OCI-LY7 (cell line): ENCODE measurements around the gene TICAM2. TPM values are rescaled to one million over a fixed set of nuclear protein-coding genes. Genes with fewer than 3 reads are reported as not detected.

Source experiments
- BruUV-seq: library from RNA; stranded (reverse); fragments of 400-500 nt; replicated peaks from 2 replicates; lab custom pipeline; 2021; lab: Mats Ljungman, UMichigan
- CTCF ChIA-PET: fragments of 300-600 bp; sonication (Branson Sonifier 250); formaldehyde crosslinking; loops from one replicate; lab custom pipeline; 2022; ENCODE audit warnings: antibody characterized with exemption; ENCODE audit not compliant: unreplicated experiment; lab: Charles Lee
- POLR2A ChIA-PET: fragments of 300-600 bp; sonication (Branson Sonifier 250); formaldehyde crosslinking; loops from one replicate; lab custom pipeline; 2022; ENCODE audit warnings: antibody characterized with exemption; lab: Charles Lee
- DNase-seq: peaks from one replicate; pipeline ENCODE4 v3.0.0-alpha.2; 2015; ENCODE audit warnings: low spot score
- H2AFZ ChIP-seq: fragments of 200-600 bp; sonication (generic), shearing (Covaris generic); 2 replicates; pipeline ENCODE4 v1.6.1; 2014; ENCODE audit warnings: mild to moderate bottlenecking, antibody characterized with exemption, low read length, moderate library complexity
- H3K27ac ChIP-seq: fragments of 200-600 bp; sonication (generic); 2 replicates; pipeline ENCODE4 v1.5.1; 2014; ENCODE audit warnings: mixed run types, low read depth, mild to moderate bottlenecking, moderate library complexity, low read length, inconsistent platforms; ENCODE audit not compliant: poor library complexity, severe bottlenecking
- H3K36me3 ChIP-seq: fragments of 200-600 bp; sonication (generic); 2 replicates; pipeline ENCODE4 v1.6.1; 2014; ENCODE audit warnings: mild to moderate bottlenecking, antibody characterized with exemption, low read length, moderate library complexity, mixed read lengths; ENCODE audit not compliant: insufficient read depth
- H3K4me1 ChIP-seq: fragments of 200-600 bp; sonication (generic); 2 replicates; pipeline ENCODE4 v1.5.1; 2014; ENCODE audit warnings: mild to moderate bottlenecking, low read length; ENCODE audit not compliant: insufficient read depth, poor library complexity, severe bottlenecking
- H3K4me2 ChIP-seq: fragments of 200-600 bp; sonication (generic); 2 replicates; pipeline ENCODE4 v1.6.1; 2014; ENCODE audit warnings: mild to moderate bottlenecking, low read length
- H3K4me3 ChIP-seq: fragments of 200-600 bp; sonication (generic); 2 replicates; pipeline ENCODE4 v1.5.1; 2014; ENCODE audit warnings: mild to moderate bottlenecking, low read depth, low read length; ENCODE audit not compliant: poor library complexity, severe bottlenecking
- H3K79me2 ChIP-seq: fragments of 200-600 bp; sonication (generic); 2 replicates; pipeline ENCODE4 v1.6.1; 2016; ENCODE audit warnings: low read depth, mild to moderate bottlenecking, low read length, moderate library complexity, mixed read lengths; ENCODE audit not compliant: insufficient read depth
- H3K9me2 ChIP-seq: fragments of 200-600 bp; sonication (generic); 2 replicates; pipeline ENCODE4 v1.6.1; 2016; ENCODE audit warnings: mild to moderate bottlenecking, low read length, mixed read lengths; ENCODE audit not compliant: insufficient read depth
- H3K9me3 ChIP-seq: fragments of 200-600 bp; sonication (generic); 2 replicates; pipeline ENCODE4 v1.6.1; 2014; ENCODE audit warnings: mild to moderate bottlenecking, mixed run types, low read length, mixed read lengths
- H4K20me1 ChIP-seq: fragments of 200-600 bp; sonication (generic); 2 replicates; pipeline ENCODE4 v1.6.1; 2014; ENCODE audit warnings: mild to moderate bottlenecking, antibody characterized with exemption, low read length, moderate library complexity, mixed read lengths; ENCODE audit not compliant: insufficient read depth
- EZH2phosphoT487 ChIP-seq: fragments of 200-600 bp; sonication (generic); IDR thresholded peaks from 2 replicates; pipeline ENCODE4 v1.6.1; 2018; ENCODE audit warnings: low read depth, borderline replicate concordance, mild to moderate bottlenecking, mixed run types, antibody characterized with exemption, low read length, moderate library complexity, mixed read lengths
- intact Hi-C: fragments of 100-400 bp; cut with micrococcal nuclease; formaldehyde crosslinking; loops from one replicate; pipeline ENCODE4 v1.10.0; 2022; ENCODE audit not compliant: unreplicated experiment
- total RNA-seq, 2 experiments: library from RNA; depleted of rRNA in 1 of 2; stranded (reverse); fragments of >200 nt in 1 of 2; shearing (Covaris generic) in 1 of 2; gene quantifications; 2 replicates each; pipeline ENCODE4 v1.2.3, GENCODE V29; 2014 to 2022
- TF ChIP-seq, protein P1 (sequence below): fragments of 200-600 bp; sonication (generic); conservative IDR thresholded peaks from 2 replicates; pipeline ENCODE4 v1.5.1; 2014; ENCODE audit warnings: mild to moderate bottlenecking, antibody characterized with exemption, low read length, moderate library complexity, mixed read lengths

TICAM2 gene
- total RNA-seq, 2 experiments from 2014 or later, result 0.65 TPM; not detected in 1

DNA sequence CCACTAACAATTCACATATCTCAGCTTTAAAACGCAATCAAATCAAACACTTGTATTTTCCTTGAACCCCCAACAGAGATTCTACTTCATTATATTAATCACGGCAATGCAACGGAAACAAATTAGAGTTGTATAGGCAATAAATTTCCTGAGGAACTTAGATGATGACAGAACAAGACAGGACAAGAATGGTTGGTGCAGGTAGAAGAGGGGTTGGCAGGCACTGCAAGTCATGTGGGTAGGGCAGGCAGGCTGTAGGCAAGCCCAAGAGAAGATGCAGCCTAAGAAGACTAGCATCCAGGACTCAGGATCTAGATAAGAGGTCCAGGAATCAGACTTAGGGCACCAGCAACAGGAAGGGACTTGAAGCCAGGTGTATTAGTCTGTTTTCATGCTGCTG is 41.1 kb downstream of the TICAM2 start:
- ChIA-PET CTCF (no interaction called here), POLR2A (interaction anchor here (0.6 kb wide), 1 partner anchor 171 kb away, joined by 5 read pairs; no protein-coding TSS in a partner anchor)
- intact Hi-C loops, result no loop called here
- Histone ChIP-seq H4K20me1 (no peaks in the 10 kb centered on the region), H3K9me2 (no peaks in the 10 kb centered on the region), H3K4me3 (no peak overlapping the region), H3K4me1 (no peaks in the 10 kb centered on the region), H3K9me3 (no peaks in the 10 kb centered on the region), H2AFZ (no peak overlapping the region), H3K4me2 (no peak overlapping the region), H3K79me2 (no peaks in the 10 kb centered on the region), H3K36me3 (no peaks in the 10 kb centered on the region), H3K27ac (no peak overlapping the region)
- no TSS peak for BruUV-seq
- TF ChIP-seq, protein P1, sequence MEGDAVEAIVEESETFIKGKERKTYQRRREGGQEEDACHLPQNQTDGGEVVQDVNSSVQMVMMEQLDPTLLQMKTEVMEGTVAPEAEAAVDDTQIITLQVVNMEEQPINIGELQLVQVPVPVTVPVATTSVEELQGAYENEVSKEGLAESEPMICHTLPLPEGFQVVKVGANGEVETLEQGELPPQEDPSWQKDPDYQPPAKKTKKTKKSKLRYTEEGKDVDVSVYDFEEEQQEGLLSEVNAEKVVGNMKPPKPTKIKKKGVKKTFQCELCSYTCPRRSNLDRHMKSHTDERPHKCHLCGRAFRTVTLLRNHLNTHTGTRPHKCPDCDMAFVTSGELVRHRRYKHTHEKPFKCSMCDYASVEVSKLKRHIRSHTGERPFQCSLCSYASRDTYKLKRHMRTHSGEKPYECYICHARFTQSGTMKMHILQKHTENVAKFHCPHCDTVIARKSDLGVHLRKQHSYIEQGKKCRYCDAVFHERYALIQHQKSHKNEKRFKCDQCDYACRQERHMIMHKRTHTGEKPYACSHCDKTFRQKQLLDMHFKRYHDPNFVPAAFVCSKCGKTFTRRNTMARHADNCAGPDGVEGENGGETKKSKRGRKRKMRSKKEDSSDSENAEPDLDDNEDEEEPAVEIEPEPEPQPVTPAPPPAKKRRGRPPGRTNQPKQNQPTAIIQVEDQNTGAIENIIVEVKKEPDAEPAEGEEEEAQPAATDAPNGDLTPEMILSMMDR, result no peak
- no peak for TF ChIP-seq EZH2phosphoT487
- no peak for DNase-seq

DNA sequence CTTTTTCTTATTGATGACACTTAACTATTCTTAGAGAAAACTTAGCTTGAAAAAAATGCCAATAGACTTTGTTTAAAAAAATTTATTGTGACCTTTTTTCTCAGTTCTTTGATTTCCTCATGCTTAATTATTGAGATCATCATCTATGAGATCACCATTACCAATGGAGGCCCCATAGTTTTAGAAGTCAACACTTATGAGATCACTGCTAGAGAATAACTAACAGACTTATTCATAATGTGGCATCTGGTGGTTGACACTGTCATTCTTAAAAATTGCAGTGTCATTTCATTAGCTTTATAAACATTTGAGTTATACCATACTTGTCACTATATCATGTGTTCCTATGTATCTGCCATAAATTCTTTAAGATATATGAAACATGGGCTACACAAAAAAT is 42.8 kb downstream of the TICAM2 start:
- no TSS peak for BruUV-seq
- DNase-seq, result no peak
- CTCF ChIA-PET, result no interaction called here
- no peaks in the 10 kb centered on the region for H4K20me1 ChIP-seq
- no peaks in the 10 kb centered on the region for H3K9me2 ChIP-seq
- no peaks in the 10 kb centered on the region for H3K4me1 ChIP-seq
- H3K4me3 ChIP-seq, result no peak overlapping the region
- H2AFZ ChIP-seq, result no peak overlapping the region
- POLR2A ChIA-PET, result interaction anchor here (0.6 to 1.0 kb wide), 5 partner anchors 8 to 639 kb away, joined by 3 to 7 read pairs (median 3); no protein-coding TSS in a partner anchor
- H3K9me3 ChIP-seq, result no peaks in the 10 kb centered on the region
- no peak overlapping the region for H3K27ac ChIP-seq
- H3K79me2 ChIP-seq, result no peaks in the 10 kb centered on the region
- no peaks in the 10 kb centered on the region for H3K36me3 ChIP-seq
- no peak overlapping the region for H3K4me2 ChIP-seq
- intact Hi-C loops, result no loop called here
- TF ChIP-seq EZH2phosphoT487, result no peak
- TF ChIP-seq, protein P1, result no peak

DNA sequence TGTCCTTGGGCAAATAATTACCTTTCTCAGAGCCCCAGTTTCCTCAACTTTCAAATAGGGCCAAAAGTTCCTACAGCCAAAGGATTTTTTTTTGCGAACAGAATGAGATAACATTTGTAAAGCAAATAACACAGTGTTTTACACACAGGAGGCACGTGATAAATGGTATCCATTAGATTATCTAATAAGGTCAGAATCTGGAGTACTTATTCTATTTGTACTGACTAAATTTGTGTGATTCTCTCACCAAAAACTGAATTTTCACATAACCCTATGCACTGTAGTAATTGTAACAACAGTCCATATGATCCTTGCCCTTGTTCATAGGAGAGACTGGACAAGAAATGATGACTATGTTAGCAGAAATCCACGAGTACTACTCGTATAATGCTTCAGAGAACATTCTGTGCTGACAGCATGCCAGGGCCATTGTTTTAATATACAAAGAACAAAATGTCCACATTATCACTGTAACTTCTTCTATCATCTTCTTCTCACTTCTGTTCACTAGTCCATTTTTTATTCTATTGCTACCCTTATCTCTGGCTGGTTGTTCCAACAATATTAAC is 43.8 kb downstream of the TICAM2 start:
- intact Hi-C loops, result no loop called here
- Histone ChIP-seq H2AFZ (no peak overlapping the region), H3K79me2 (no peaks in the 10 kb centered on the region), H4K20me1 (no peaks in the 10 kb centered on the region), H3K9me3 (no peaks in the 10 kb centered on the region), H3K9me2 (no peaks in the 10 kb centered on the region), H3K27ac (no peak overlapping the region), H3K4me1 (no peaks in the 10 kb centered on the region), H3K4me3 (no peak overlapping the region), H3K36me3 (no peaks in the 10 kb centered on the region), H3K4me2 (no peak overlapping the region)
- TF ChIP-seq, protein P1, result no peak
- no peak for TF ChIP-seq EZH2phosphoT487
- BruUV-seq, result no TSS peak
- DNase-seq, result no peak
- CTCF ChIA-PET, result no interaction called here
- POLR2A ChIA-PET, result interaction anchor here (1.0 kb wide), 1 partner anchor 16 kb away, joined by 3 read pairs; no protein-coding TSS in a partner anchor
